Measurements from ENCODE around the gene OR9Q2. TPM values are rescaled to one million over a fixed set of nuclear protein-coding genes. Genes with fewer than 3 reads are reported as not detected.

OR9Q2 gene
- total RNA-seq: not detected in 2 replicates

DNA sequence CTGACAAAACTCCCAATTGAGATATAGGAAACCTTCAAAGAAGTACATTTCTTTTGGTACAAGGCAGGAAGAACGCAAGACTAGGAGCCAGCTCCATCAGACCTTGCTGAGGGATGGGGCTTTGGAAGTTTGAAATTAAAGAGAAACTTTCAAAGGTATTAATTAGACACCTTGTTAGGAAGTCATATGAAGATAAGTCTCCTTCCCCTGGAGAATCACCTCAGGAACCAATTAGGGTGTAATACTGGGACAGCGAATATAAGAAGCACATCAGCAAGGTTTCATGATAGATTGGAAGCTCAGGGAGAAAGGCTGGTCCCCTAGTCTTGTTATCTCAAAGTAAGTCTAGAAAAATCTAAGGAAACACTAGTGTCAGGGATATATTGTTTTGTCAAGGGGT lies at the start of gene OR9Q2:
TSS of gene OR9Q2 (plus strand) at position 301 of the 400 bp plus-strand sequence. CDS start 1,421 bp downstream, outside the sequence.

GRCh38 chr11:58204042-58204441 lies 15.2 kb downstream of the OR9Q2 start, which contains the start of gene OR1S2:
Gene OR1S2 (minus strand): TSS chr11:58204142. CDS start chr11:58204142, 0 bp downstream.

GRCh38 chr11:58212420-58212819 lies 23.6 kb downstream of the OR9Q2 start, which contains the start of gene OR1S1:
Gene OR1S1 (plus strand): TSS chr11:58212720.

Other genes with a start within 250 kb of the OR9Q2 start
- not detected in 2 replicates for gene OR9Q1, start 165.2 kb upstream of the OR9Q2 start, total RNA-seq
- not detected in 2 replicates for gene OR6Q1, start 158.1 kb upstream of the OR9Q2 start, total RNA-seq
- gene OR9I1, start 63.5 kb upstream of the OR9Q2 start, total RNA-seq: not detected in 2 replicates
- not detected in 2 replicates for gene OR1S2, start 15.1 kb downstream of the OR9Q2 start, total RNA-seq
- not detected in 2 replicates for gene OR1S1, start 23.6 kb downstream of the OR9Q2 start, total RNA-seq
- gene OR10Q1, start 39.8 kb downstream of the OR9Q2 start, total RNA-seq: not detected in 2 replicates
- not detected in 2 replicates for gene OR10W1, start 79.2 kb downstream of the OR9Q2 start, total RNA-seq
- not detected in 2 replicates for gene OR5B17, start 170.0 kb downstream of the OR9Q2 start, total RNA-seq
- not detected in 2 replicates for gene OR5B3, start 217.8 kb downstream of the OR9Q2 start, total RNA-seq
- not detected in 2 replicates for gene OR5B2, start 239.1 kb downstream of the OR9Q2 start, total RNA-seq